ENCODE results near the gene MUC3A. TPM values are rescaled to one million over a fixed set of nuclear protein-coding genes. Genes with fewer than 3 reads are reported as not detected.

The MUC3A gene
- total and polyA plus RNA-seq, 12 donors = 0.04 to 0.91 (median 0.16) TPM; not detected in 6

DNA sequence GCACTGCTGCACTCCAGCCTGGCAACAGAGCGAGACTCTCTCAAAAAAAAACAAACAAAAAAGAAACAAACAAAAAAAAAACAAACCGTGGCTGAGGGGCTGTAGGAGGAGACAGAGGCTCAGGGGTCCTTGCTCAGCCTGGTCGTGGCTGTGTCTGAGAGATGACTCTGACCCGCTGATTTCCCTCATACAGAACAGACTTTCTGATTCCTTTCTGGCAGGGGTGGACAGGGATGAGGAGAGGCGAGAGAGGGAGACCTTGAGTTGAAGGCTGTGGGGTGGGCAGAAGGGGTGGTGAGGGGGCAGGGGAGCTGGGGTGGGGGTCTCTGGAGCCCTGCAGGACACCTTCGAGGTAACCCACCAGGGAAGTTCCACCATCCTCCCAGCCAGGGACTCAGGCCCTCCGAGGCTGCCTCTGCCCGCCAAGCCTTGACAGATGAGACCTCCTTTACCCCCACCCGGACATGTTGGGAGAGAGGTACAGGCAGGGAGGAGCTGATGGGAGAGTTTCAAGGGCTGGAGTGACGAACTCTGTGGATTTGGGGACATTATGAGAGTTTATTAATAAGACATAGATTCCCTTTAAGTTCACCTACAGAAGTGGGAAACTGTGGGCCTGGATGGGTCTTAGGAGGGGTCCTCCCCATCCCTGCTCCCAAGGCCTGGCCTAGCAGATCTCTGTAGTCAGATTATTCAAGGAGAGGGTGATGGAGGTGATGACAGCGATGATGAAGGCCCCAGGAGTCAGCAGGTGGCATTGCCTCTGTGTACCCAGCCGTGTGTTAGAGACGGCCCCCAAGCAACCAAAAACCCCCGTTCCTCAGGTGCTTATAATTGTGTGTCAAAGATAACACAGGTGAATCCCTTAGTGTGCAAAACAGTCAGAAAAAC is 22.0 kb downstream of the MUC3A start:
- intact Hi-C loops (cut with DNase I) = no loop called here
- Histone ChIP-seq H3K27ac (no peak overlapping the region), H3K4me1 (replicated peaks in 1 of 2) (peaks cover 0 to 3% of the 10 kb centered on the region in 2 donors), H3K9me3 (replicated peaks in 1 of 3) (no peaks in the 10 kb centered on the region), H3K27me3 (peaks cover 25% of the 10 kb centered on the region), H3K4me3 (no peak overlapping the region), H3K36me3 (replicated peaks in 1 of 2) (no peaks in the 10 kb centered on the region)
- TF ChIP-seq POLR2A (IDR thresholded peaks at IDR 0.05) = no peak
- TF ChIP-seq, protein P1, sequence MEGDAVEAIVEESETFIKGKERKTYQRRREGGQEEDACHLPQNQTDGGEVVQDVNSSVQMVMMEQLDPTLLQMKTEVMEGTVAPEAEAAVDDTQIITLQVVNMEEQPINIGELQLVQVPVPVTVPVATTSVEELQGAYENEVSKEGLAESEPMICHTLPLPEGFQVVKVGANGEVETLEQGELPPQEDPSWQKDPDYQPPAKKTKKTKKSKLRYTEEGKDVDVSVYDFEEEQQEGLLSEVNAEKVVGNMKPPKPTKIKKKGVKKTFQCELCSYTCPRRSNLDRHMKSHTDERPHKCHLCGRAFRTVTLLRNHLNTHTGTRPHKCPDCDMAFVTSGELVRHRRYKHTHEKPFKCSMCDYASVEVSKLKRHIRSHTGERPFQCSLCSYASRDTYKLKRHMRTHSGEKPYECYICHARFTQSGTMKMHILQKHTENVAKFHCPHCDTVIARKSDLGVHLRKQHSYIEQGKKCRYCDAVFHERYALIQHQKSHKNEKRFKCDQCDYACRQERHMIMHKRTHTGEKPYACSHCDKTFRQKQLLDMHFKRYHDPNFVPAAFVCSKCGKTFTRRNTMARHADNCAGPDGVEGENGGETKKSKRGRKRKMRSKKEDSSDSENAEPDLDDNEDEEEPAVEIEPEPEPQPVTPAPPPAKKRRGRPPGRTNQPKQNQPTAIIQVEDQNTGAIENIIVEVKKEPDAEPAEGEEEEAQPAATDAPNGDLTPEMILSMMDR (IDR thresholded peaks at IDR 0.05) = no peak
- DNase-seq = no peak
- 51 to 55% (median 53%) methylated on average over 14 of the region's 14 CpGs for WGBS, 4 donors

DNA sequence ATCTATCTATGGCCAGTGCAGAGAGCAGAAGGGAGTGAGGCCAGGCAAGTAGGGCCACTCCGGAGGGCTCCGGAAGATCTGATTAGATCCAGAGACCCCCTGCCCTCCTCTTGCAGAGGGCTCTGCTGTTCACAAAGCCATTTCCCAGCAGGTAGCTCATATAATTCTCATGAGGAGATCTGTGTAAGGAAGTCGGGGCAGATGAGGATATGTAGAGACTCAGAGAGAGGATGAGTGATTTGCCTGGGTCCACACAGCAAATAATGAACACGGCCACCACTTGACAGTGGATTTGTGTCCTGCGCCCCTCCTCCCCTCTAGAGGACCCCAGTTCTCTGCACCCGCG is 22.6 kb downstream of the MUC3A start:
- intact Hi-C loops (cut with DNase I) = no loop called here
- Histone ChIP-seq H3K27me3 (peaks cover 19% of the 10 kb centered on the region), H3K9me3 (replicated peaks in 1 of 3) (no peaks in the 10 kb centered on the region), H3K36me3 (replicated peaks in 1 of 2) (no peaks in the 10 kb centered on the region), H3K27ac (no peak overlapping the region), H3K4me3 (no peak overlapping the region), H3K4me1 (replicated peaks in 1 of 2) (no peaks in the 10 kb centered on the region)
- 50 to 54% (median 53%) methylated on average over 7 of the region's 7 CpGs for WGBS, 4 donors
- no peak for DNase-seq
- TF ChIP-seq, protein P1 (IDR thresholded peaks at IDR 0.05) = no peak
- TF ChIP-seq POLR2A (IDR thresholded peaks at IDR 0.05) = no peak

DNA sequence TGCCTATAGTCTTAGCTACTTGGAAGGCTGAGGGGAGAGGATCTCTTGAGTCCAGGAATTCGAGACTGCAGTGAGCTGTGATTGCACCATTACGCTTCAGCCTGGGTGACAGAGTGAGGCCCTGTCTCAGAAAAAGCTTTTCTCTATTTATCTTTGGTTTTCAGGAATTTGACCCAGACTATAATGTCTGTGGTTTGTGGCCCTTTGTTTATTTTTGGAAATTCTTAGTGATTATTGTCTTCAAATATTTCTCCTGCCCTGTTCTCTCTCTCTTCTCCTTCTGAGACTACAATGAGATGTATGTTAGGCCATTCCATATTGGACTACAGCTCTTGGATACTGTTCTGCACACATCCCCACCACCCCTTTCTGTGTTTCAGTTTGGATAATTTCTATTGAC is 24.7 kb downstream of the MUC3A start:
- Histone ChIP-seq H3K27ac (no peak overlapping the region), H3K36me3 (replicated peaks in 1 of 2) (no peaks in the 10 kb centered on the region), H3K9me3 (replicated peaks in 1 of 3) (no peaks in the 10 kb centered on the region), H3K4me1 (replicated peaks in 1 of 2) (no peaks in the 10 kb centered on the region), H3K4me3 (no peak overlapping the region), H3K27me3 (peaks cover 5% of the 10 kb centered on the region)
- TF ChIP-seq, protein P1 (IDR thresholded peaks at IDR 0.05) = no peak
- 52 to 93% (median 82%) methylated on average over 2 of the region's 2 CpGs for WGBS, 4 donors
- intact Hi-C loops (cut with DNase I) = no loop called here
- DNase-seq = no peak

DNA sequence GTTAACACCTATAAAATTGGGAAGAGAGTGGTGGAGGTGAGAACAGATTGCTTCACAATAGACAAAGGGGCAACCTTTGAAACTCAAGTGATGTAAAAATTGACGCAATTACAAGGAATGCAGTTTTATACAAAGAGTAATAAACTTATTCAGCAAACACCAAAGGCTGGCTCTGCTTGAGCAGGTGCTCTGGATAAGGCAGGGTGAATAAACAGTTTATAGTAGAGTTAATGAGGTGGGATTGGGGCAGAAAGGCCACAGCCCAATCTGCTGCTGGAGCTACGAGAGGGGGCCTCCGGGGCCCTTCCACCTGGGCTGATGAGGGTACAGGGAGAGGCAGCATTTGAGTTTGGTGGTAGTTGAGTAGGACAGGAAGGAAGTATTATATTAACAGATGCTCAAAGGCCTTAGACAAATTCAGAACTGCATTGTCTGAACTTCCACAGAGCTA is 26.1 kb downstream of the MUC3A start:
- intact Hi-C loops (cut with DNase I) = no loop called here
- 63 to 68% (median 65%) methylated on average over 3 of the region's 3 CpGs for whole genome bisulfite sequencing, 4 donors
- no peak for DNase-seq
- no peaks in the 10 kb centered on the region for H3K4me1 ChIP-seq (replicated peaks in 1 of 2)
- H3K9me3 ChIP-seq (replicated peaks in 1 of 3) = no peaks in the 10 kb centered on the region
- no peak overlapping the region for H3K4me3 ChIP-seq
- peaks cover 1% of the 10 kb centered on the region for H3K27me3 ChIP-seq
- no peak for TF ChIP-seq POLR2A (IDR thresholded peaks at IDR 0.05)
- TF ChIP-seq, protein P1 (IDR thresholded peaks at IDR 0.05) = no peak
- H3K27ac ChIP-seq = no peak overlapping the region
- H3K36me3 ChIP-seq (replicated peaks in 1 of 2) = no peaks in the 10 kb centered on the region
